ENCODE measurements around the gene SVIL.

DNA sequence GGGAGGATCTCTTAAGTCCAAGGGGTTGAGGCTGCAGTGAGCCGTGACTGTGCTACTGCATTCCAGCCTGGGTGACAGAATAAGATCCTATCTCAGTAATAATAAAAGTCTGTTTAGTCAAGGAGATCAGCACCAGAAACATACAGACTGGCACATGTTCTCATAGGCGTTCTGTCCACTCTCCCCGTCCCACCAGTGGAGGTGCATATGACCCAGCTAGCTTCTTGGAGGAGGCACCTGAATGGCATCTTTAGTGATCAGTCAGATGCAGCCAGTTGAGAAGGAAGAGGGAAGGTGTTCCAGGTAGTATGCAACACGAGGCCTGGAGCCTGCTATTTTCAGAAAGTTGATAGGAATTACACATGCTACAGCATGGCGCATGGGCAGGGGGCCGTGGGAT, 45.3 kb upstream of the SVIL start:
- TF ChIP-seq, protein P1, sequence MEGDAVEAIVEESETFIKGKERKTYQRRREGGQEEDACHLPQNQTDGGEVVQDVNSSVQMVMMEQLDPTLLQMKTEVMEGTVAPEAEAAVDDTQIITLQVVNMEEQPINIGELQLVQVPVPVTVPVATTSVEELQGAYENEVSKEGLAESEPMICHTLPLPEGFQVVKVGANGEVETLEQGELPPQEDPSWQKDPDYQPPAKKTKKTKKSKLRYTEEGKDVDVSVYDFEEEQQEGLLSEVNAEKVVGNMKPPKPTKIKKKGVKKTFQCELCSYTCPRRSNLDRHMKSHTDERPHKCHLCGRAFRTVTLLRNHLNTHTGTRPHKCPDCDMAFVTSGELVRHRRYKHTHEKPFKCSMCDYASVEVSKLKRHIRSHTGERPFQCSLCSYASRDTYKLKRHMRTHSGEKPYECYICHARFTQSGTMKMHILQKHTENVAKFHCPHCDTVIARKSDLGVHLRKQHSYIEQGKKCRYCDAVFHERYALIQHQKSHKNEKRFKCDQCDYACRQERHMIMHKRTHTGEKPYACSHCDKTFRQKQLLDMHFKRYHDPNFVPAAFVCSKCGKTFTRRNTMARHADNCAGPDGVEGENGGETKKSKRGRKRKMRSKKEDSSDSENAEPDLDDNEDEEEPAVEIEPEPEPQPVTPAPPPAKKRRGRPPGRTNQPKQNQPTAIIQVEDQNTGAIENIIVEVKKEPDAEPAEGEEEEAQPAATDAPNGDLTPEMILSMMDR (IDR thresholded peaks at IDR 0.05; ENCODE audit: low read length) = no peak
- TF ChIP-seq EZH2phosphoT487 (IDR thresholded peaks at IDR 0.05; ENCODE audit: low read length) = no peak

Measured in MM.1S (cell line).